Cortex of kidney (tissue), 1 donor: ENCODE data around the gene FGFBP1.

ENCODE experiments used
- DNase-seq: peaks from one replicate; lab custom pipeline; 2025; lab: John Stamatoyannopoulos, UW

The FGFBP1 gene

DNA sequence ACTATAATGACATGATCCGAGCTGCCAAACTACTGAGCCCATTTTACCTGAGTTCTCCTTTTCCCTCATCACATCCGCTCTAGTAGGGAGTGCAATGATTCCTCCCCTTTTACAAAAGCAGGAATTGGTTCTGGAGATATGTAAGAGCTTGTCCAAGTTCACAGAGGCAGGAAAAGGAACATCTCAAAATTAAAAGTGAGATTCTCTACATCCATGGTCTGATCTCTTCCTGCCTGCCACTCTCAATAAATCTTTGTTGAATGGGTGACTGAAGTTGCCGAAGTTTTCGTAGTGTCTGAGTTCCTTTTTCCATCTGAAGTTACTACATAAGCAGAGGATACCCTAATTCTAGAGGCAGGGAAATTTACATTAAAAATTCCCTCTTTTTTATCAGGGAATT lies at the start of gene FGFBP1:
Gene FGFBP1 (minus strand): TSS at position 101 of the 400 bp plus-strand sequence. CDS start 2,108 bp downstream, outside the sequence.
- DNase-seq = no peak

DNA sequence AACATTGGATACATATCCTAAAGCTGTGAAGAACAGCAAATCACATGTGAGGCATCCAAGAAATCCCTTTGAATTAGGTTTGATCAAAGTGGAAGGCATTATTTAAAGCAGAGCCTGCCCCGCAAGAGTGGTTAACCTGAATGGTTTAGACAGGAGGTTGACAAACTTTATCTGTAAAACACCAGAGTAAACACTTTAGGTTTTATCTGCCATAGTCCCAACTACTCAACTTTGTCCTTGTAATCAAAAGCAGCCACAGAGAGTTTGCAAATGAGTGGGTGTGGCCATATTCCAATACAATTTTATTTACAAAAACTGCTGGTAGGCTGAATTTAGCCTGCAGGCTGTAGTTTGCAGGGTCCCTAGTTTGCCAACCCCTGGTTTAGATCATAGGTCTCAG lies 49.7 kb upstream of the FGFBP1 start:
- DNase-seq = no peak

DNA sequence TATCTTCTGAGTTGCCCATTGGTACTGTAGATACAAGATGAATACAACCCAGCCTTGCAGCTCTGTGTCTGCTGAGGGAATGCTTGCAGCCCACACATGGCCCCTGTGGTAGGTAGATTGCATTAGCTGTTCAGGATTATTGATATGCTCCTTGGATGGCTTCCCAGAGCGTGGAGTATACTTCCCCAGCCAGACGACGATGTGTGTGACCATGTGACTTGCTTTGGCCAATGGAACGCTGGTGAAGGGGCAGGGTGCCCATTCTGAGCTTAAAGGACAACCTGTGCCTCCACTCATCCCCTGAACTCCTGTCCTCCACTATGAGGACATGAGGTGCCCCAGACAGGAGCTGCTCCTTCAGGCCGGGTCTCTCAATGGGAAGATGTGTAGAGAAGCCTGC lies 48.4 kb upstream of the FGFBP1 start:
- no peak for DNase-seq

DNA sequence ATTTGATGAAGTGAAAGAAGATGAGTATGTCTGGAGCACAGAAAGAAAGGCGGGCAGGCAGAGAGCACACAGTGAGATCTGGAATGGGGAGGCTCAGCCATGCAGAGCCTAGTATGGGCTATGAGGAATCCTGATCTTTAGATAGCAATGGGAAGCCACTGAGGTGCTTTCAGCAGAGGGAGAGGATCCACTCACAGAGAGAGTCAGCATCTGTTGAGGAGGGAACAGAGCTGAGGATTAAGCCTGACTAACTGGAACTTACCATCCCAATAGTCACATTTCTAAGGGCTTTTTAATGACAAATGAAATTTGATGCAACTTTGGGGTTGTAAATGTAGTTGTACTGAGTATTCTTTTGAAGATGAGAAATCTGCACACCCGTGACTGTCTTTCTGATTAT lies 45.1 kb upstream of the FGFBP1 start:
- DNase-seq = no peak

DNA sequence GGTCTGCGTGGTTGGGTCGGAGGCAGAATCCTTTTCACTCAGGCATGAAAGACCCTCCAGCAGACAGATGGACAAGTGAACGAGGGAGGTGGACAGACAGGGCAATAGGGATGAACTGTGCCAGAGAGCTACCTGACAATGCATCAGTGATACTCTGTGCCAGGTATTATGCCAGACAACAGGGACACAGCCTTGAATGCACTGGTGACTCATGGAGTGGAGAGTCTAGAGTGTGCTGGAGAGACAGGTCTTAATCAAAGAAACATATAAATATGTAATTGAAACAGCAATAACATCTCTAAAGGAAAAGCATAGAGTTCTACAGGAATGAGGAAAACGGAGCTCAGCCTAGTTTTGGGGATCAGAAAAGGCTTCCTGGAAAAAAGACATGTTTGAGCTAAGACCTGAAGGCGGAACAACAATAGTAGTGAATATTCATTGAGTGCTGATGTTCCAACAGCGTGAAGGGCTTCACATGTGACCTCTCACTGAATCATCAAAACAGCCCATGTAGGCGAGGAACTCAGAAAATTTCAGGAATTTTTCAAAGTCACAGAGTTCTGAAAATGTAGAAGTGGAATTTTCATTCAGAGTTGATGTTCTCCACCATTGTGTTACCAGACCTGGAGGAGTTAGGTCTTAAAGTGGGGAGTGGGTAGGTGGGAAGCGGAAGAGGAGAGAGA lies 44.4 kb upstream of the FGFBP1 start:
- no peak for DNase-seq

DNA sequence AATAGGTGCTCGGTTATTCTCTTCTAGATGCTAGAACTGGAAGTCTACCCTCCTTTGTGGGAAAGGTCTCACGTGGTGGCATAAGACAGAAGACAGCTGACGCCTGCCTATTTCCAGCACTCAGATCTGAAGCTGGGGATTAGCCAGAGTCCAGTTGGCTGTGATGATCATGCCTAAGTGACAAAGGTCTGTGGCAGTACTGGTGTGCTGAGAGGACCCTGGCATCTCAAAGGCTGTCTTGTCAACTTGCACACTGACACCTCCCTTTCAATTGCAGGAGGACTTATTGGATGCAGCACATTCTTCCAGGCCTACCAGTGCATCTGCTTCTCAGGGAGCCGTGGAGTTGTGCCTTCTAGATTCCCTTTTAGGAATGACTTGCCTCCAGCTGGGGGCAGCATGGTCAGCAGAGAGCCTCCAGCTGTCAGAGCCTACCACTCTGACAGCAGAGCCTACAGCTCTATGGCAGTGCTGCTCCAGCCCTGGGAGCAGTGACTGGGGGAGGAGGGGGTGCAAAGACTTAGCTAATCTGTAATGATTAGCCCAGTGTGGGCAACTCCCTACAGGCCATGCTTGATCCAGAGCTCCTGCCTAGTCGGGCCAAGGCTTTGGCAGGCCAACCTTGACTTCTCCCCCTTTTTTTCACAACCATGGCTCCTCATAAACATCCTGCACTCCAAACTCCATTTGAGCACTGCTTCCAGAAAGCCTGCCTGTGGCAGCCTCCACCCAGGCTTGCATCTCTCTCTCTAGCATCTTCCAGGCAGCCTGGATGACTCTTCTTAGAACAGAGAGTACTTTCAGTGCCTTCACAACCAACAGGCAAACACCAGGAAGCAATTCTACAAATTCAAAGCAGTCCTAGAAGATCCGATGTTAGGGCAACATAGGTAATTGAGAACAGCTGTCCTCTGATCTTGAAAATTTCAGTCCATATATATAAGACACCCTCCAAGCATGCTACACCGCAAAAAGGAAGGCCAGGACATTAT lies 38.2 kb upstream of the FGFBP1 start:
- no peak for DNase-seq

DNA sequence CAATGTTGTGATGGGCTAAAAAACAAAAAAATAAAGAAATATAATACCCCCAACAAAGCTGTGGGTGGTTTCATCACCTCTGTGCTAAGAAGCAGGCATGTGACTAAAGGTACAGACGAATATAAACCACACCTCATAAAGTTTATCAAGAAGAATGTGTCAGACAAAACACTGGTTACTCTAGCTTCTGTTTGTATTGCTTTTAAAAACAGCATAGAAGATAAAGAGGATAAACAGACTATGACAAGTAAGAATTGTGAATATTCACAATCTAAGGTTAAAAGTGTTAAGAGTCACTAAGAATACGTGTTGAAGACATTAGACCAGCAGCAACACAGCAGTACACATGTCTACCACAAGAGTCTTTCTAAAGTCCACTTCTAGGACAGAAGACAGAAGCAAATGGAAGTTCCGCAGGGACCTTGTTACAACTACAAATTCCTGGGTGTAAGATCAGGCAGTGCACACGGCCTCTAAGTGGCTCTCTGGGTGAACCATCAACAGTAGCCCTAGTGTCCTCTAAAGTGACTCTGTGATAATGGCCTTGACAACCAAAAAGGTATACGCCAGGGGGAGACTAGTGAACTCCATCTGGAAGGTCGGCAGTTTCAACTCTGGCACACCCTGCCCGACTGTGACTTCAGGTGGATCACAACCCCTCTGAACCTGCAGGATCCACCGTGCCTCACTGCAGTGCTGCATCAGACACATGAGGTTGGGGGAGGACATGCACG lies 32.7 kb upstream of the FGFBP1 start:
- no peak for DNase-seq

DNA sequence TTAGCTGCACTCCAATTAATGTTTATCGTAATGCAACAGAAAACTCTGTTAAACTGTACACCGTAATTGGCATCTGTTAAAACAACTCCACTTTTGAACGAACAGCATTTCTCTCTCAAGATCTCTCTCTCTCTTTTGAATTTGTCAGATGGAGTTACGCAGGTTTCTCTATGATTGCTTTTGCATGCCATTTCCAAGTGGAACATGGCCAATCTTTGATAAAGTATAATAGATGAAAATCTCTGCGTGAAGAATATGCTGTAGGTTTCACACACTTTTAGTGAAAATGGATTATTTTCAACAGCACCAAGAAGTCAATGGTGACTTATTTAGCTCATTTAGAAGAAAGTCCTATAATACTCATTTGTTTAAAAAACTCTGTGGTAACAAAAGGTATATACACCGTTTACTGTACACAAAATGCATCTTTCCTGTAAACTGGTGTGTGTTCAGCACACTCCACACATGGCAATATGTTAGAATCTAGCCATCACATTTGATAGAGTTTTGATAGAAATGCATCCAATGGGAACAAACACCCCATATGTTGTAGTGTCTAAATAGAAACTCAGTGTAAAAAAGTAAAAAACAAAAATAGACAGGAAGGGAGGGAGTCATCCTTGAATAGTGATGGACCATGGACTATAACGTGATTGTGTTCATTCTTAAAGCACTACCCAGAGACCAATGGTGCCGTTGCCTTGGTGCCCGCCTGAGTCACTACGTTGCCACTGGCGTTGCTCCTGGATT lies 30.2 kb upstream of the FGFBP1 start:
- DNase-seq = no peak

DNA sequence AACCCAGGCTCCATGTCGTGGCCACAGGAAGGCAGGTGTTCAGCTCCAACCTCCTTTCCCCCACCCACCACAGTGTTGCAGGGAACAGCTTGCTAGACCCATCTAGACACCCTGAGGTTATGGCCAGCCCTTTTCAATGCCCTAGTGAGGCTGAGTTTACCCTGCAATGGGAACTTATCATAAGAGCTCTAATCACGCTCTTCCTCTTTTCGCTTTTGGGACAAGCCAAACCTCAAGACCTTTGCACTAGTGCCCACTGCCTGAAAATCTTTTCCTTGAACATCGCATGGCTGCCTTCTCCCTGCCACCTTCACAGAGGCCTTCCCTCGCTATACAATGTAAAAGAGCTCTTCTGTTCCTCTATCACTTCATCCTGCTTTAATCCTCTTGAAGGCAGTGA lies 26.8 kb upstream of the FGFBP1 start:
- DNase-seq = no peak

DNA sequence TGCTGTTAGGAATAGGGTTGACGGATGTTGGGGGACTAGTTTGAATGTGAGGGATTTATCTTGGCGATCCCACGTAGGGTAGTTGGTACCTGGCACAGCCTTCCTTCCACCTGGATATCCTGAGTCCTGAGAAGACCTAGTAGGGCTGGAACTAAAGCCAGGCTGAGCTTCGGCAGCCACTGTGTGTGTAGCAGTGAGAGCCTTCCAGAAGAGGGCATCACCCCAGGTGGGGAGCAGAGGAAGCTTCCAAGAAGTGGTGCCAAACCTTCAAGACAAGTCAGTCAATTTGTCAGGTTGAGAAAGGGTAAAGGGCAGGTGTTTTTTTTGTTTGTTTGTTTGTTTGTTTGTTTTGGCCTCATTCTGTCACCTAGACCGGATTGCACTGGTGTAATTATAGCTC lies 25.6 kb upstream of the FGFBP1 start:
- no peak for DNase-seq

DNA sequence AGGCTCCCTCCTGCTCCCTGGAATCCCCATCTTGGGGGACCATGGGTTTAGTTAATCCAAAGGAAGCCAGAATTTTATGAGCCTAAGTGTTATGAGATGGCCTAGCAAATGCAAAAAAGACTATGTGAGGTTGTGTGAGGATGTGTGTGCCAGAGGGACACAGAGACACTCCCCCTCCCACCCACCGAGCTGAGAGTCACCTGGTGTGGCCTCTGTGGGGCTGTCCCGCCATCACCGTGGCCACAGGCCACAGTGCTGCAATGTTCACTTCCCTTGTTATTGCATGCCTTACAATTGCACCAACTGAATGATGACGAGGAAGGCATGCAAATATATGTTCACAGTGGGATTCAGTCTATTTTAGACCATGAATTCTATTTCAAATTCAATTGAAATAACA lies 25.0 kb upstream of the FGFBP1 start:
- DNase-seq = no peak

DNA sequence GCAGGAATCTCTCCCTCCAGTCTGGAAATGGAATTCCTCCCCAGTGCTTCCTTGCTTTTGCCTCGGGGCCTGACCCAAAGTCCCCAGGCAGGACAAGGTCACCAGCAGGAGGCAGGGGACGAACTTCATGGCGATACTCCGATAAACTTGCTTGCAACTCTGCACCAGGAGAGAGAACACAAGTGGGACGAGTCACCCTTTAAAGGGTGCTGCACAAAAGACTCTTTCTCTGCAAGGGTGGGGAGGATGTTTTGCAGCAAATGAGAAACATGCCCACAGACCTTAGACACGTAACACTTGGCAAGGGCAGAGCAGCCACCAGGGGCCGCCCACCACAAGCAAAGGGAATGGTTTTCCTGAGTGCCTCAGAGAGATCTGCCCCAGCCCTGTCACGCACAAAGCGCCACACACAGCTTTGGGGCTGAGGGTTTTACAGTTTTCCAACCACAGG lies 24.5 kb upstream of the FGFBP1 start, which contains the start of gene FGFBP2:
Gene FGFBP2 (minus strand): TSS at position 175 of the 451 bp plus-strand sequence. CDS start 46 bp downstream, at position 129.
- DNase-seq = no peak

DNA sequence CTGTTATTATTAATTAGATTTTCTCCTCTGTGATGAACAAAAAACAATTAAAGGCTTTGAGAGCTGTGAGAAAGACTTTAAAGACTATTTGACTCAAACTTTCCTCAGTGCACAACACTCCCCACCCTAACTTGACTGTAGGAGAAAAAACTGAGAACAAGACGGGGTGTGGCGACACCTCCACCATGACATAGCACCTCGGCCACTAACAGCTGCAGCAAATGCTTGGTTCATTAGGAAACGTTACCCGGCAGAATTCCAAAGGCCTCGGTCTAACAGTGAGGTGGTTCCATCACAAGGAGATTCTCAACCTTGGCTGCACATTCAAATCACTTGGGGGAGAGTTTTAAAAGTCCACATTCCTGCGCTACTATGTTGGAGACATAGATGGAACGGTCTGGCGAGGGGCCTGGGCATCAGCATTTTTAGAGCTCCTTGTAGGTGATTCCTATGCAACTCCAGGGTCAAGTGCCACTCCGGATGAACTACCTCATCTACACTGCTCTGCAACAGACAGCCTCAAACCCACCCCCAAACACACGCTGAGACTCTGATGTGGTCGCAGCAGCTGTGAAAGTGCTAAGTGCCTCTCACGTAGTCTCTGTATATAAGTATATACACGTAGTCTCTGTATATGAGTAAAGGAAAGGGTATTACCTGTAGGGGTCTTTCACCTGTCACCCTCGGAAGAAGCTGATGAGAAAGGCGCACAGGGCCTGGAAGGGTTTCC lies 23.4 kb upstream of the FGFBP1 start:
- DNase-seq = no peak

DNA sequence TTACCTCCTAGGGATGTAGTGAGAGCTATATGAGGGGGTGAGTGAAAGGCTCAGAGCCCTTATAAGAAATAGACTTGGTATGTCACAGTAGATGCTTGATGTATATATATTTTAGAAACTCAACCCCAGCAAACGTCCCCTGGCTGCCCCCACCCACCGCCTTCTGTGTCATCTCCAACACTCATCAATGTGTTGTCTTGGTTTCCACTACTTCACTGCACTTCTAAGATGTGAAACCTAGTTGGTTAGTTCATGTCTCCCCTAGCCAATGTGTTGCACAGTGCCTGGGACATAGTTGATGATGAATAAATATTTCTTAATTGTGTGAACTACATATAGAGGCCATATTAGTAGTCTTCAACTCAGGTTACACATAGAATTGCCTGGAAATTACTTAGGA lies 20.0 kb upstream of the FGFBP1 start:
- no peak for DNase-seq

DNA sequence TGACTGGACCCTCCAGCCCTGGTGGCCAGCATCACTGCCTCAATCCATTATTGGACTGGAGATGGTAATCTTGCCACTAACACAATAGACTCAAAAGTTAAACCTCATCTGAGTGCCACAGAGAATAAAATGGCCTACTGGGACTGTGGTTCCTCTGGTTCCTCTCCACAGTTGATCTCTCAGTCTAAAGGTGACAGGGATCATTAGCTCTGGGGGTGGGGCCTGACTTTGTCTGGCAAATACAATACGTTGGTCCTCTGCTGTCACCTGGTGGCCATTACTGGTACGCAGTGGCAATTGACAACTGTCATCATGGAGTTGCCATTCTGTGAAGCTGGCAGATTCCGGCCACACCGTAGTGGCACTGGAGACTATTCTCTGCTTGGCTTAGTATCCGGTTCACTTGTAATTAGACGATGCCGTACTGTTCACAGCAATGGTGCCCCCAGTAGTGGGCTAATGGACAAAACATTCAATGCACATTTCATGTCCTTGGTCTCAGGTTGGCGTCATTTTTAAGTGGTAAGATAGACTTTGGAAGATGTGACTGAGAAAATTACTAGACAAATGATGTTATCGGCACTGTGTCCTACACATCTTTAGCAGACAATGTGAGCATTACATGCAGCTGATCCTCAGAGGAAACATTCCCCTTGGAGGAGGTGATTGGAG lies 17.8 kb upstream of the FGFBP1 start:
- no peak for DNase-seq

DNA sequence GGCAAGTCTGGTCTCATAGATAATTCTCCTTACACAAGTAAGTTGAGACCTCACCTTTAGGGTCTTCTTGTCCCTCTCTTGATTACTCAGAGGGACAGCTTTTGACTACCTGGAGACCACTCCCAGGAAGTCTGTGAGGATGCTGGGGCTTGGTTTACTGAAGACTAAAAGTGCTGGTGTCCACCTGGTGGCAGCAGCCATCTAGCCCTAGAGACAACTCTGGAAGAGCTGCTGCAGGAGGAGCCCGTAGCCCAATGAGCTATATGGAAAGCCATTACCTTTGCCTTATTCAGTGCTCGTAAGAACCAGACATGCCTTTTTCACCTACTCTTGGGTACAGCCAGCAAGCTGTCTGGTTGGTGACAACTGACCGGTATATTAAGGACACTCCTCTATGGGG lies 17.1 kb upstream of the FGFBP1 start:
- no peak for DNase-seq

DNA sequence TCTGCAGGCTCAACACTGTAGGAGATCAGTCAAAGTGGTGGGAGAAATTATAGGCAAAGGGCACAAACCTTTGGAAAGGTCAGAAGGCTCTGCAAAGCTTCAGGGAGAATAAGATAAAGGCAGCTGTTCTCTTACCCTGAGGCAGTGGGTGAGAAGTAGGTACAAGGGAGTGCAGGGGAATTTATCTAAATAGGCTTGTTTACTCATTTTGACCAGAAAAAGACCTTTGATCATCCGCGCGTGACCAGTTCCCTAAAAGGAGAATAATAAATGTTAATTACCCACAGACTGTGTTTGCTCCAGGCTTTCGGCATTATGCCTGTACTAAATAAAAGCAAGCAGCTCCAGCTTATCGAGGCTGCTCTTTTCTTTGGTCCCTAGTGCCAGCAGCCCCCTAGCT lies 15.1 kb upstream of the FGFBP1 start:
- DNase-seq = no peak

DNA sequence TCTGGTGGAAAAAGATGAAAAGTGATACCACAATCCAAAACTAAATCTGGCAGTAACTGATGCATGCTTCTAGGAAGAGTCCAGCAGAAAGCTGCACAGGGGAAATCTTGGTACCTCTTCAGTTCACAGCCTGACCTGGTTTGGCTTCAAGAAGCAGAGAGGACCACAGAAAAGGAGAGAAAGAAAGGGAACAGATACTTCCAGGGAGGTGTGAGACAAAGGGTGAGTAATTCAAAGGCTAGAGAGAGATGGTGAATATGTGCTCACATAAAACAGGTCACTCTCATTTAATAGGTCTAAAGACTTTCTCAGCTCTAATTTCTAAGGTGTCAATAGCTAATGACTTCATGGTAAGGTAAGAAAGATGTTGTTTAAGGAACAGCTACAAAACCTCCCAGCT lies 13.2 kb upstream of the FGFBP1 start:
- DNase-seq = no peak

DNA sequence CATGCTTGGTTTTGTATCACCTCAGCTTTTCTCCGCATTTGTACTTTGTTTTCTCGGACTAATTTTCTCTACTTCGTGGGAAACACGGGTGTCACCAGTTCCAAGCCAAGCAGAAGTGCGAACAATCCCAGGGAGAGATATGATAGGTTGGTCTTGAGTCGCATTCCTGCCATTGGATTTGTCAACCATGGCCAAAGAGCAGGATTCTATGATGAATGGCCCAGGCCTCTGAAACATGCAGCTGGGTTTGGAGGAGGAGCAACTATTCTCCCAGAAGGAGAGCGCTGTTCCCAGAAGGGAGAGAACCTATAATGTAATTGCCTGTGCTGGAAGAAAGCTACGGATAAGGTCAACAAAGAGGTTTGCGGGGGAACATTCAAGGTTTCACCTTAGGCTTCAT lies 10.3 kb upstream of the FGFBP1 start:
- DNase-seq = no peak

DNA sequence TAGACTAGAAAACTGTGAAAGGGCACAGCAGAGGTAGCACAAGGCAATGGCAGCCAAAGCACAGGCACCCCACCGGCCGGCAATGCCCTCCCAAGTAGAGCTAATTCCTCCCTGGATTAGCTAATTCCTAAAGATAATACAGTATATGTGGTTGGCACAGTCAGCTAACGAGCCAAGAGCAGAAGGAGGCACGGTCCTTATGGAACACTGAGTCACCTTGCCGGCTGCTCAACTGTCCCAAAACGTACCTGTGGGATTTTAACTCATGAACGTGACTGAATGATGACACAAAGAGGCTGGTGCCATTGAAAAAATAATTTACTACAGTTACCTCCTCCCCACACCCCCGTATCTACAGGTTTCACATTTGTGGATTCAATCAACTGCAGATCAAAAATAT lies 9.1 kb upstream of the FGFBP1 start:
- no peak for DNase-seq
